NCI-H226 (cell line): ENCODE results near the gene BRME1.

Experiments
- DNase-seq: peaks from one replicate; pipeline ENCODE4 v3.0.0-alpha.2; 2015

The BRME1 gene

DNA sequence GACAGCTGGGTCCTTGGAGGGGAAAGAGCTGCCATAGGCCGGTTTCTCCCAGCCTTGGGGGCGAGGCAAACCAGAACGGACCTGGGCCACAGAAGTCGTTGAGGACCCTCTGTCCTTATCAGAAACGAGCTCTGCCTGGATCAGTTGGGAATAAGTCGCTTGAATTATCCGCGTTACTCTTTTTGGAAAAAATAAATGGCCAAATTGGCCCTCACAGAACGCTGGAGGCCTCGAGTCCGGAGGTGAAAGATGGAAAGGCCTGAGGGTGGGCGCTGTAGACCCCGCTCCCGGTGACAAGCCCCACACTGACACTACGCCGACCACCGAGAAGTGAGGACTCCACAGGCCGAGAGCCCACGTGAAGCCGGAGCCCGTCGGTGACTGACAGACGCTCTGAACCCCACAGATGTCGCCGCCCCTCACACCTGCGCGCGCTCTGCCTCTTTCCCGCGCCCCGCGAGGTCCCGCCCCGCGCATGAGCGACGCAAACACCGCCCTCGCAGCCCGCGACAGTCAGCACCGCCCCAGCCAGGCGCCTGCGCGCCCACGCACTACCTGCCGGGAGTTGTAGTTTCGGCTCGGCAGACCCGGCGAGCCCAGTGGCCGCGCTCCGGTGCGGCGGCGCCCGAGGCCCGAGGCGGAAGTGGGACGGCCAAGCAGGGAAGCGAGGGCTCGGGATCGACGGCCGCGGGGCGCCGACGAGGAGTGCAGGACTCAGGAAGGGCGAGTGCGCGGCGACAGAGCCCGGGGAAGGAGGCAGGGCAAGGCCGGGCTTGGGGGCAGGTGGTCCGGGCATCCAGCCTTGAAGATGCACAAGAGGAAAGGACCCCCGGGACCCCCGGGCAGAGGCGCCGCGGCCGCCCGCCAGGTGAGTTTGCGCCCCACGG lies at the start of gene BRME1, which contains the start of gene CC2D1A:
TSS of gene BRME1 (minus strand) at position 484 of the 887 bp plus-strand sequence. CDS start 1,225 bp downstream, outside the sequence.
TSS of gene CC2D1A (plus strand) at position 568 of the 887 bp plus-strand sequence. CDS start at position 809, 241 bp downstream.
- DNase-seq: peak; percentile 79

DNA sequence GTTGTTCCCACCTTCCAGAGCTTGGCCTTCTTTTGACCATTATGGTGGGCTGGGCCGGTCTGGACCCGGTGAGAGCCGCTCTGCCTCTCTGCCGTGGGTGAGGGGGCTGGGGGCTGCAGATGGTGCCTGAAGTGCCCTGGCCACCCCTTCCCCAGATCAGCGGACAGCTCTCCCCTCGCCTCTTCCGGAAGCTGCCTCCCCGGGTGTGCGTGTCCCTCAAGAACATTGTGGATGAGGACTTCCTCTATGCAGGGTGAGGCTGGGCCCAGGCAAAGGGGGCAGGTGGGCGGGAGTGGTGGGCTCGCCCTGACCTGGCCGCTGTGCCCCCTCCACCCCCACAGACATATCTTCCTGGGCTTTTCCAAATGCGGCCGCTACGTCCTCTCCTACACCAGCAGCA lies 48.3 kb upstream of the BRME1 start:
- DNase-seq: no peak

DNA sequence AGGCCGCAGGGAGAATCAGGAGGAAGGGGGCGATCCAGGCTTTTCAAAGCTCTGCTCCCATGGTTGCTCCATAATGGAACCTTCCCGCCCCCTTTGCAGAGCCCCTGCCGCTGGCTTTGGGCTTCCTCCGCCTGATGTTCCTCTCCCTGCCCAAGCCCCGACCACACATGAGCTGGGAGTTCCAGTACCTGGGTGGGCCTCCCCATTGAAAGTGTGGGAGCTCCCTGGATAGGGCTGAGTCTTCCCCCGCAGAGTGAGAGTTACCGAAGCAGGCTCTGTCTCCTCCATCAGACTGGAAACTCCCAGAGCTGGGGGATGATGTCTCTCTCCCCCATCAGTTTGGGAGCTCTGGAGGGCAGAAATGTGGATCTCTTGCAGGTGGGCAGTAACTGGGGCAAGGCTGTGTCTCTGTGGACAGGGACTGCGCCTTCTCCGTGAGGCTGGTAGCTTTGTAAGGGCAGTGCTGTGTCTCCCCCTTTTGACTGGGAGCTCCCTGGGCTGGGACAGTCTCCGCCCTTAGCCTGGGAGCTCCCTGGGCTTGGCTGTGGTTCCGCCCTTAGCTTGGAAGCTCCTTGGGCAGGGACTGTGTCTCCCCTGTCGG lies 47.1 kb upstream of the BRME1 start:
- peak; percentile 22 for DNase-seq

DNA sequence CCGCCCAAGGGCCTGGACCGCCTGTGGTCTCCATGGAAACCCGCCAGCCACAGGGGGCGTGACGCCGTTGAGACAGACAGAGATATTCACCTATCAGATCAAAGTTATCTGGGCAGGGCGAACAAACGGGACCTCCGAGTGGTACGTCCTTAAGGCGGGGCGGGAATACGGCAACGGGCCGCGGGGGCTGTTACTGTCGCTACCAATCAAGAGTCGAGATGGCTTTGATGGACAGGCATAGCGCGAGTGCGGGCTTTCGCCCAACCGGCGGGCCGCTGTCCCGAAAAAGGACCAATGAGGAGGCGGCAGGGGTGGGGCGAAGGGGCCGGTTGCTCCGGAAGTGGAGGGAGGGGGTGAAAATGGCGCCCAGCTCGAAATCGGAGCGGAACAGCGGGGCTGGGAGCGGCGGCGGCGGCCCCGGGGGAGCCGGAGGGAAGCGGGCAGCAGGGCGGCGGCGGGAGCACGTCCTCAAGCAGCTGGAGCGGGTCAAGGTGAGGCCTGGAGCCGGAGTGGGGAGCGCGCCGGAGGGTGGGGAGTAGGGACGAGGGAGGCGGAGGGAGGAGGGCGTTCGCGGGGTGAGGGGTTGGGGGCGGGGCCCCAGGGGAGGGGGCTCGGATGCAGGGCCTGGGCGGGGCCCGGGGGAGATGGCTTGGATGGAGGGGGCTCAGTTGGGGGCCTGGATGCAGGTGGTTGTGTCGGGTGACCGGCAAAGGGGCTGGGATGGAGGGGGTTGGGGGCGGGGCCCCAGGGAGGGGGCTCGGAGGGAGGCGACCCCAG lies 46.4 kb upstream of the BRME1 start, which contains the start of gene DCAF15:
TSS of gene DCAF15 (plus strand) at position 356 of the 777 bp plus-strand sequence. CDS start at position 360, 4 bp downstream.
- peak; percentile 98 for DNase-seq

DNA sequence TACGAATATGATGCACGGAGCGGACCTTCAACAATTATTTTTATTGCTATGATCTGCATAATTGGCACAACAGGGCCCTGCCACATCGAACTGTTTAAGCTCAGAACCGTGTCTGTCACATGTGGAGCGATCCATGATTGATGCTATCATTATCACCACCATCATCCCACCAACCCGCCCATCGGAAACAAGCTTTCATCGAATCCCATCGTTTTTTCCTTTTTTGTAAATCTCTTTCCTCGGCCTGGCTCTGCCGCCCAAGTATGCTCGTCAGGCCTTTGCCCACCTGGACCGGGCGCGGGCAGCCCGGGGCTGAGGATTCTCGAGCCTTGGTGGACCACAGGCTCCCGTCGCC lies 45.9 kb upstream of the BRME1 start:
- DNase-seq: no peak

DNA sequence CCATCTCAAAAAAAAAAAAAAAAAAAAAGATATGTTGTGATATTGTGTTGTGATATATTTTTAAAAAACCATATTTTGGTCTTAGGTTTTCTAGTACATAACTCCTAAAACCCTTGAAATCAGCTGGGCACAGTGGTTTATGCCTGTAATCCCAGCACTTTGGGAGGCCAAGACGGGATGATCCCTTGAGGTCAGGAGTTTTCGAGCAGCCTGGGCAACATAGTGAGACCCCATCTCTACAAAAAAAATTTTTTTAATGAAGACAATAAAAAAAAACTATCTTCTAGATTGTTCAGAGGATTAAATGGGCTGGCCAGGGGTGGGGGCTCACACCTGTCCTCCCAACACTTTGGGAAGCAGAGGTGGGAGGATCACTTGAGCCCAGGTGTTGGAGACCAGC lies 45.1 kb upstream of the BRME1 start:
- DNase-seq: no peak

DNA sequence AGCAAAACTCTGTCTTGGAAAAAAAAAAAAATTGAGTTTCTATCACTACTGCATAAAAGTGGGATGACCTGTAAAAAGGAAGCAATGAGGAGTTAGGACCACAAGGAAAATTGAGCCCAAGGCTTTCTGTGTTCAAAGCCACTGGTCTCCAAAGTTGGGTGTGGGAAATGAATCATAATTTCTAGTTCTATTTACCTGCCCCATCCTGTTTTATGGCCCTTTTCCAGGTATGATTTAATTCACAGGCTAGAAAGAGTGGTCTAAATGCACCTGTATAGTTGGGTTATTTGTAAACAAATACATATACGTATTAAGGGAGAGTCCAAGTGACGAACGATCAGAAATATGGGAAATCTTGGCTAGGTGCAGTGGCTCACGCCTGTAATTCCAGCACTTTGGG lies 40.5 kb upstream of the BRME1 start:
- no peak for DNase-seq

DNA sequence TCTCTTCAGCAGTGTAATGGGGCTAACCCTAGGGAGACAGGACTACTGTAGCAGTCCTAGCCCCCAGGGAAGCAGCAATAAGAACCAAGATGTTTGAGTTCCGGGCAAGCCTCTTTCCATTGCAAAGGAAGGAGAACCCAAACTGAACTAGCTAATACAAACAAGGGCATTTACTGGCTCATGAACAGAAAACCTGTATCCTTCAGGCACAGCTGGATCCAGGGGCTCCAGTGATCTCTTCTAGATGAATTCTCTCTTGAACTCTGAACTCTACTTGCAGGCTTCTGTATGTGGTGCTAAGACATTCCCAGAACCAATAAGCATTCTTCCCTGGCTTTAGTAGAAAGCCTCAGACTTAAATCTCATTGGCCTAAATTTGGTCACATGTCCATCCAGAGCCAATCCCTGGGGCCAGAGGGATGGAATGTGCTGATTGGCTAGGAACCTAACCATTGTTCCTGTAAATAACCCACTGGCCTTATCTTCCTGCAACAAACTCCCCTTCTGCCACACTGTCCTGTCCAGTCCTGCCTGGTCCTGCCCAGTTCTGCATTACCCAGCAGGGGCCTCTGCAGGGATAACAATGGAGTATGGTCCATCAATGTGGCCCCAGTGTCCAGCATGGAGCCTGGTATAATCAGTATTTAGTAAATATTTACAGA lies 36.2 kb upstream of the BRME1 start:
- DNase-seq: peak; percentile 6

DNA sequence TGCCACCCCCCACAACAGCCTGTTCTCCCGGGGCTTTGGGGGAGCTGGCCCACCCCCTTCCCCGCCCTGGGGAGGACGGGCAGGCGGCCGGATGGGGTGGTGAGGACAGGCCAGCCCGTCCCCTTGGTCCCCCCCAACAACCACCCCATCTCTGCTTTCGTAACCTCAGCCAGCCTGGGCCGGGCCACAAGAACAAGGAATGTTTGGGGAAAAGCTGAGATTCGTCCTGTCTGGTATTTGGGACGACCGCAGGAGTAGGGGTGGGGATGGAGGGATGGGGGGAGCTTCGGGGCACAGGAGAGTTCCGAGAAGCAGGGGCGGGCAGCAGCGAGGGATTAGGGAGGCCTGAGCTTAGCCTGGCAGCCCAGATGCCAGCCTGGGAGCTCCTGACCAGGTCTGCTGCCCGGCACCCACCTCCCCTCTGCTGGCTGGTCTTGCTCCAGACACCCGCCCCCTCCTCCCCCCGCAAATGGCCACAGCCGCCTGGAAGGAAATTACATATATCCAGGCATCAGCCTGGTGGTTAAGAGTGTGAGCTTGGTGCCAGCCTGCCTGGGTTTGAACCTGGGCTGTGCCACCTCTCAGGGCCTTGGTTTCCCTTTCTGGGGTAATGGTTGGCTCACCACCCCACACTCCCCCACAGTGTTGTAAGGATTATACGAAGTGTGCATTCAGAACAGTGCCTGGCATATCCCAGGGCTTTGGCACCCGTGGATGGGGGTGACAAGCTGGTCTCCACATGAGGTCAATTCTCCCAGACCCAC lies 32.6 kb upstream of the BRME1 start, which contains the start of gene PODNL1:
TSS of gene PODNL1 (minus strand) at position 117 of the 764 bp plus-strand sequence. CDS start 236 bp downstream, outside the sequence.
- DNase-seq: peak; percentile 45

DNA sequence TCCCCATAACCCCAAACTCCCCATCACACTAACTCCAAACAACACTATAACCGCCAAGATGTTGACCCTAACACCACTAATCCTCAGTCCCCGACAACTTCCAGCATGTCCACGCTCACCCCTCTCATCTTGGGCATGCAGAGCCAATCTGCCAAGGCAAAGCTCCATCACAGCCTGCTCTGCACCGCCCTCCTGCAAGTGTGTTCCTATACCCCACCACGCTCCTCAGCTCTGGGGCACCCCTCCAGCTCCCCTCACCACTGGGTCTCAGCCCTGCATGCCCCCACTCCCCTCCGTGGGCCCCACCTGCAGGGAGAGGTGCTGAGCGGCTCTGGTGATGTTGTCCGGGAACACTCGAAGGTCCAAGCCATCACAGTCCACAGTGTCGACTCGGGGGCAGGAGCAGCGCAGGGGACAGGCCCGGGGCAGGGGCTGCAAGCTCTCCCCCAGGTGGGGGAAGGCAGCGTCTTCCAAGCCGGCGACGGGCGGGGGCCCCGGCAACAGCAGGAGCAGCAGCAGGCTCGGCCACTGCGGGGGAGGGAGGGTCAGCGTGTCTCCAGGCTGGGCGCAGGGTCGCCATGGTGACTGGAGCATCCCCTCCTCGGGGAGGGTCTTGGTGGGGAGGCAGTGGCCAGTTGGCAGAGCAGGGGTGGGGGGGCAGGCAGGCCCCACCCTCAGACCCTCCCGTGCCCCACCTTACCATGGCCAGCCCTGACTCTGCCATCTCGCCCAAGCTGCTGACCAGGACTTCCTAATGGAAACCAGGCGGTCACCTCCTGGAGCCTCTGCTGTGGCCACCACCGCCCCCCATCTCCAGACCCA lies 31.8 kb upstream of the BRME1 start:
- no peak for DNase-seq

DNA sequence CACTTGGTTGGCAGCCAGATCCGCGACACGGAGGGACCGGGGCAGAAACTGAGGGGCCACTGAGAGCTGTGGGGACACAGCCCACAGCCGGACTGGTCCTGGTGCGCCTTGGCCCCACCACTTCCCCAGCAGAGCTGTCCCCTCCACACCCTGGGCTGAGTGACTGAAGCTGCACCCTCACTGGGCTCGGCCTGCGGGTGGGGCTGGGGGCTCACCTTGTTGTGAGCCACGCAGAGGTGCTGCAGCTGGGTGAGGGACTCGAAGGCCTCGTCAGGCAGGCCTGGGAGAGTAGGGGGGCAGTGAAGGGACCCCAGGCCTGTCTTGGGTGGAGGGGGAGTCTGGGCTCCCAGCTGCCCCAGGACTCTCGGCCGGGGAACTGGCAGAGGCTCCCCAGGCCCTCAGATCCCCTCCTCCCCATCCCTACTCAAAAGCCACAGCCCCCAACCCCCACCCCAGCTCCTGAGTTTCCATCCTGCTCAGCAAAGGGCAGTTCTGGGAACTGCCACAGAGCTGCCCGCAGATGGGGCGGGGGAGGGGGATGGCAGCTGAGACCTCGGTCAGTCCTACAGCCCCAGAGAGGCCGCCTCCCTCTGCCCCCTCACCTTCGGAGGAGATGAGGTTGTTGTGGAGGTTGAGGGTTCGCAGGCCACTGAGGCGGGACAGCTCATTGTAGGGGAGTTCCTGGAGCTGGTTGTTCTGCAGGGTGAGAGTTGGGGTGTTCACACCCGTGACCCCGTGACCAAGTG lies 30.0 kb upstream of the BRME1 start:
- no peak for DNase-seq

DNA sequence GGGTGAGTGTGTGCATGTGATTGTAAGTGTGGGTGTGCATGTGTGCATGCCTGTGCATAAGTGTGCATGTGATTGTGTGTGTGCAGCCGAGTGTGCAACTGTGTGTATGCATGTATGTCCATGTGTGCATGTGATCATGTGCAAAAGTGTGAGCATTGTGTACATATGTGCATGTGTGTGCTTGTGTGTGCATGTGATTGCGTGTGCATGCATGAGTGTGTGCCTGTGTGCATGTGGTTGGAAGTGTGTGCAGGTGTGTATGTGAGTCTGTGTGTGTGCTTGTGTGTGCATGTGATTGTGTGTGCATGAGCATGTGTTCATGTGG lies 28.8 kb upstream of the BRME1 start:
- no peak for DNase-seq

DNA sequence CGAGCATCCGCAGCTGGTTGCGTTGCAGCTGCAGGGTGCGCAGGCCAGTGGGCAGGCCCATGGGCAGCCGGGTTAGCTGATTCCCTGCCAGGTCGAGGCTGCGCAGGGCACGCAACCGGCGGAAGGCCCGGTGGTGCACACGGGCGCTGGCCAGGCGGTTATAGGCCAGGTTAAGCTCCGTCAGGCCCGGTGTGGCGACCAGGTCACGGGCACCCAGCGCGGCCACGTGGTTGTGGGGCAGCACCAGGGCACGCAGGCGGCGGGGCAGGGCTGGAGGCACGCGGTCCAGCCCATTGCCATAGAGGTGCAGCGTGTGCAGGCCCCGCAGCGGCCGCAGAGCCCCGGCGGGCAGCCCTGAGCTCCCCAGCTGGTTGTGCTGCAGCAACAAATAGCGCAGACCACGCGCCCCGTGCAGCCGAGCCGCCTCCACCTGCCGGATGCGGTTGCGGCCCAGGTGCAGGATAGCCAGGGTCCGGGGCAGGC lies 27.0 kb upstream of the BRME1 start:
- DNase-seq: no peak

DNA sequence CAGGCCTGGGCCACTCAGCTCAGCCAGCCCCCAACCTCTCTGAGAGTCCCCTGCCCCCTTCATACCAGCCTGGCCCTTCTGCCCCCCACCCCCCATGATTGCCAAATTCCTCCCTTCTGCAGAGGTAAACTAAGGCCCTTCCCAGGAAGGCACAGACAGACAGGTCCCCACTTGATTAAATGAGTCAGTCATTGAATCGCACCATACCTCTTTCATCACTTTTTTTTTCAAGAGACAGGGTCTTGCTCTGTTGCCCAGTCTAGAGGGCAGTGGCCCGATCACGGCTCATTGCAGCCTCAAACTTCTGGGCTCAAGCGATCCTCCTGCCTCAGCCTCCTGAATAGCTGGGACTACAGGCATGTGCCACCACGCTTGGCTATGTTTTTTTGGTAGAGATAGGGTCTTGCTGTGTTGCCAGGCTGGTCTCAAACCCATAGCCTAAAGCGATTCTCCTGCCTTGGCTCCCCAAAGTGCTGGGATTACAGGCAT lies 26.3 kb upstream of the BRME1 start:
- DNase-seq: no peak

DNA sequence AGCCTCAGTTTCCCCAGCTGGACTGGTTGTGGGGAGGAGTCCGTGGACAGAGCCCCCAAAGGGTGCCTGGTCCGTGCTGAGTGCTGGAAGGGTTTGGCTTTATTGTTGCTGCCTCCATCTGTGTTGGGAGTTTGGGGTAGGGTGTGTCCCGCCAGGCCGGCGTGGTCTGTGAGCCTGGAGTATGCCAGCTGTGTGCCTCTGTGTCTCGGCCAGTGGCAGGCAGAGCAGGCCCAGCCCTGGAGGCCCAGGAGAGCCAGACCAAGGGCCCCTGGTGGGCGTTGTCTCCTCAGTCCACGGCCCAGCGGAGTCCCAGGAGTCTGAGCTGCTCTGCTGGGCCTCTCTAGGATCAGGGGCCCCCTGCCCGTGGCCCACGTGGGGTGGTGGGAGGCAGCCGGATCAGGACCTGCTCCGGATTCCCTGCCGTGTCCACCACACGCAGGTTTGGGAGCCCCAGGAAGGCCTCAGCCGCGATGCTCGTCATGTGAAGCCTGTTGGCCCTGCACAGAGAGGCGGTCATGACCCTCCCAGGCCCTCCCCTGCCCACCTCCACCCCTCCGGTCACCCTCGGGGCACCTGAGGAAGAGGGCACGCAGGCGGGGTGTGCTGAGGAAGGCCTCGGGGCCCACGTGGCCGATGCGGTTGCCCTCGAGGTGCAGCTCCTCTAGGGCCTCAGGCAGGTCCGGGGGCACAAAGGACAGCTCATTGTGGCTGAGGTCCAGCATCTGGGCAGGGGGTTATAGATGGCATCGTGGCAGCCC lies 25.7 kb upstream of the BRME1 start:
- no peak for DNase-seq

DNA sequence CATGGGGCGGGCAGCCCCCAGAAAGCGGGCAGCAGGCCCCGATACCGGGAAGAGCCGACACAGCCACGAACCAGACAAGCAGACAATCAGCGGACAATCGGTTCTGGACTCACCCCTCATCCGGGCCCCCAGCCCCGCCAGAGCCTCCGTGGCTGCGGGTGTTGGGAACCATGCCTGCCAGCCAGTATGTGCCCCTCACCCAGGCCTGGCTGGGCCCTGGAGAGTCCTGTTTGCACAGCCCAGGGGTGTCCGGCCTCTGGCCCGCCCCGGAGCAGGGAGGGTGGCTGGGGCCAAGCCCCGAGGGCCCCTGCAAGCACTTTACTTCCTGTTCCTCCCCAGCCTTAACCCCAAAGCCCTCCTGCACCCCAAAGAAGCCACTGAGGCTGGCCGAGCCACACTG lies 24.5 kb upstream of the BRME1 start:
- no peak for DNase-seq

DNA sequence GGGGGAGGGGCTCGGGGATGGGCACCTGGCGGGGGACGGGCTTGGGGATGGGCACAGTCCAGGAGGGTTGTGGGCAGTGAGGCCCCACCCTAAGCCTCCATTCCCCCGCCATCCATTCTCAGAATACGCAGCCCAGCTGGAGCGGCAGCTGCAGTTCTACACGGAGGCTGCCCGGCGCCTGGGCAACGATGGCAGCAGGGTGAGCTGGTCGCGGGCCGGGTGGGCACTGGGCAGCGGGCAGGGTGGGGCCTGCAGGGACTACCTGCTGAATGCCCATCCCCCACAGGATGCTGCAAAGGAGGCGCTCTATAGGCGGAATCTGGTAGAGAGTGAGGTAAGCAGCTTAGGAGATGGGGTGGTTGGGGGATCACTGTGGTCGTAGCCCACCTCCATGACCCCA lies 24.0 kb upstream of the BRME1 start:
- no peak for DNase-seq

DNA sequence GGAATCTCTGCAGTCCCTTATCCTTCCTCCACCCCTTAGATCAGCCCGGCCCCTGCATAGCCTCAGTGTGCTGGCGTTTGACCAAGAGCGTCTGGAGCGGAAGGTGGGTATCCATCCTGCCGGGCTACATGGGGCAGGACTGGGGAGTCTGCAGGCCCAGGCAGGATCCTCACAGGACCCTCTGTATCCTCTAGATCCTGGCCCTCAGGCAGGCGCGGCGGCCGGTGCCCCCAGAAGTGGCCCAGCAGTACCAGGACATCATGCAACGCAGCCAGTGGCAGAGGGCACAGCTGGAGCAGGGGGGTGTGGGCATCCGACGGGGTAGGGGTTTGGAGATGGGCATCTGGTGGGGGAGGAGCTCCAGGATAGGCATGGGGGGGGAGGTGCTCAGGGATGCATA lies 23.4 kb upstream of the BRME1 start:
- DNase-seq: no peak

DNA sequence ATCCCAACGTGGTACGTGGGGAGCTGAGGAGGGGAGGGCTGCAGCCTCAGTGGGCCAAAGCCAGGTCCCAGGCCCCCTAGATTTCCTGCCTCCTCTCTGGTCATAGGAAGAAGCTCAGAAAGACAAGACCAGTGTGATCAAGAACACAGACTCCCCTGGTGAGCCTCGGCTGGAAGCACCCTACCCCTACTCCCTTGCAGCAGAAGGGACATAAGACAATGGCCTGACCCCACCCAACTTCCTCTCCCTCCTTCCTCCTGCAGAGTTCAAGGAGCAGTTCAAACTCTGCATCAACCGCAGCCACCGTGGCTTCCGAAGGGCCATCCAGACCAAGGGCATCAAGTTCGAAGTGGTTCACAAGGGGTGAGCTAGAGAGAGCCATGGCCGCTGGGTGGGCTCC lies 20.8 kb upstream of the BRME1 start:
- no peak for DNase-seq
